Retina (tissue), 1 donor: Measurements from ENCODE around the gene IMMP2L.

Source experiments
- DNase-seq: peaks from one replicate; pipeline ENCODE4 v3.0.0-alpha.2; 2016

IMMP2L gene

DNA sequence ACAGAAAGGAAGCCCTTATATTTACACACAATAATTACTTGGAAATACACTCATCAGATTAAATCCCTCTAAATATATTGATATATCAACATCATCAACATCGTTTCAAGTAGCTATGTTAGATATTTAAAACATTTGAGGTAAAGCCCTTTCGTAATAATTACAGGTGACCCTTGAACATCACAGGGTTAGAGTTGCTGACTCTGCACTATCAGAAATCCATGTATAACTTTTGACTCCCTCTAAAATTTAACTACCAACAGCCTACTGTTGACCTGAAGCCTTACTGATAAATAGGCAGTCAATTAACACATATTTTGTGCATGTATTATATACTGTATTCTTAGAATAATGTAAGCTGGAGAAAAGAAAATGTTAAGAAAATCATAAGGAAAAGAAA, 505.9 kb downstream of the IMMP2L start:
- DNase-seq, result no peak

GRCh38 chr7:111053035-111053434, 509.3 kb downstream of the IMMP2L start:
- no peak for DNase-seq

GRCh38 chr7:111051832-111052231, 510.5 kb downstream of the IMMP2L start:
- no peak for DNase-seq

DNA sequence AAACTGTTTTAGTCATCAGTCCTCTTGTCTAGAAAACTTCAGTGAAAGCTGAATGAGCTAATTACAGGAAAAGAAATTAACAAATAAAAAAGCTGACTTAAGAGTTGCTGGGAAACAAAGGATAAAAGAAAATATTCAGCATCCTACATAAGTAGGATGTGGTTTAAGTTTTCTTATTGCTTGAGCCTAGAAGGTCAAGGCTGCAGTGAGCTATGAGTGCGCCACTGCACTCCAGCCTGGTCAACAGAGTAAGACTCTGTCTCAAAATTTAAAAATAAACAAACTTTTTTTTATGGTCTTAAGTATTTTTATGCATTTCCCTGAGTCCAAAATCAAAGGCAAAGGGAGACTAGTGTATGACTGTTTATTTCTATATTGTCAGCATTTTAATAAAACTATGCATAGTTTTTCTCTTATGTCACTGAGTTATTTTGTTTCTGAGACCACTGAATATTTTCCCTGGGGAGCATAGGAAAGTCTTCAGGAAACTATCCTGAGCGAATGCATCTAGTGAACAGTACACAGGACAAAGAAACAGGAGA, 511.3 kb downstream of the IMMP2L start:
- DNase-seq, result no peak

DNA sequence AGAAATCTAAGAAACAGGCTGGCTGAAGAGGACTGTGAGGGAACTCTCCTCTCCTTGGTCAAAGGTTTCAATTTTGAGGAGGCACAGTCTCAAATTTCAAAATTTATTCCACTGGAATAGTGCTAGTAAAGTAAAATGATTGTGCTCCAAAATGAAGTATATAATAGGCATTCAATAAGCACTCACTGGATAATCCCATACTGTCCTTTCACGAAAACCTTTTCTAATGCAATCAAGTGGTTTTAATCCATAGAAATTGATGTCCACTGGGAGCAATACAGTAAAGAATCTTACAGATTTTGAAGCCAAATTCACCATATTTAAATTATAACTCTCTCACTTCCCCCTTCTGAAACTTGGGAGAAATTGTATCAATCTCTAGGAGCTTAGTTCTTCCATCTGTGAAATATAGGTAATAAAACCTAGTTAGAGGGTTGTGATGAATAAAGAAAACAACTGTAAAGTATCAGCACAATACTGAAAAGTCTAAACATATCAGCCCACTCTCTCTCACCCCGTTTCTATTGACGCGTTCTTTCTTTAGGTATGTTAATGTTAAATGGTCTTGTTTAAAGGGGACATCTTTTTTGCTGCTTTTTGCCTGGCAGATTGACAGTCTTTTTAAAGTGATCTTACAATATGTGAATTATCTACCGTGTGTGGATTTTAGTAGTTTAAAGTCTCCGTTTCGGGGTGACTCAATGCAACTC, 512.2 kb downstream of the IMMP2L start:
- no peak for DNase-seq

GRCh38 chr7:111047595-111047994, 514.7 kb downstream of the IMMP2L start:
- no peak for DNase-seq

DNA sequence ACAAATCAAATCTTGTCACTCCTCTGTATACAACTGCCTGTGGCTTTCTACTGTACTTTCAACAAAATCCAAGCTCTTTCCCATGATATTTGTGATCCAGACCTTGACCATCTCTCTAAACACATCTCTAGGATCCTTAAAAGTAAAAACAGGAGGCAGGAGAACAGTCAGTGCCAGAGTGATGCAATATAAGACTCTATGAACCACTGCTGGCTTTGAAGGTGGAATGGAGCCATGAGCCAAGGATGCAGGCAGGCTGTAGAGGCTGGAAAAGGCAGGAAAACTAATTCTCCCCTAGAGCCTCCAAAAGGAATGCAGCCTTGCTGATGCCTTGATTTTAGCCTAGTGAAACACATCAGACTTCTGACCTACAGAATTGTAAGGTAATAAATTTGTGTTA, 516.8 kb downstream of the IMMP2L start:
- DNase-seq, result no peak

DNA sequence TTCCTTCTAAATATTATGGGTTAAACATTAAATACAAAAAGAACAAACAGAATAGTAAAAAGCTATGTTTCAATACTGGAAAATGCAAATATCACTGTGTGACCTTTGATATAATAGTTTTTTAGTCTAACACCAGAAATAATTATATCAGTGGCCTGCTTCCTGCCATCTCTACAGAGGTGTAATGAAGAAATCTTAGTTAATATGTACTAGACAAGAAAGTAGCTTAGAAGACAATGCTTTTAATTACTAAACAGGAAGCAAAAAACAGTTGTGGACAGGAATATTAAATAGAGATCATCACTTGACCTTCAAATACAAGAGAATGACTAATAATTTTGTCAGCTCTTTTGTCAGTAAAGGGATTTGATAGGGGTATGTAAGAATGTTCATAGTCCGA, 518.7 kb downstream of the IMMP2L start:
- DNase-seq, result no peak

- no peak for DNase-seq
These were observed 519.5 kb downstream of the IMMP2L start for GRCh38 chr7:111042842-111043241.

DNA sequence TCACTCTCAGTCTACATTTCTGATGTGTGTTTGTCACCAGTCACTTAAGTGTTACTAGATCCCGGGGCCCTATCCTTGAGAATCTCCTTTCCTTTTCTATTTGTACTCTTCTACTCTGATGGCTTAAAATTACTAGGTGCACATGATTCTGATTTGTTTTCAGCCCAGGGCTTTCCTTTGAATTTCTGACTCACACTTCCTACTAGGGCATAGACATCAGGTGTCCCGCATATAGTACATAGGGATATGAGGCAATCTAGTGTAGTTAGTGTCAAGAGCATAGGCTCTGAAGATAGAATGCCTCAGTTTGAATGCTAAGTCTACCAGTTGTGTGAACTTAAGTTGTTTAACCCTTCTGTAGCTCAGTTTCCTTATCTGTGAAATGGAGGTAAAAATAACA, 520.7 kb downstream of the IMMP2L start:
- no peak for DNase-seq

DNA sequence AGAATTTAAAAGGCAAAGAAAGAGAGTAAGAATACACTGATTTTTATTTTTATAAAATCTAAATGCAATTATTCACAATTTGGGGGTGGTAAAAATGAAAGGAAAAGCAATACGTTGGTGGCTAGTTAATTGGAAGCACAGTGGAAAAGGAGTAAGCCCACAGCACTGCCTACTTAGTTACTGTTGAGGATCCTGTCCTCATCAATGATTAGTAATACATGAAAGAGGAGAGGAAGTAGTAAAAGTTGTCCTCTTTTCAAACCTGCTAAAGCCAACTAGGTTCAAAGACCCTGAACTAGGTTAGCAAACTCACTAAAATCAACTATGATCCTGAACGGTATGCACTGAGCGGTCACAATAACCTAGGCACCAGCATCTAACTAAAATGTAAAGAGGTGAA, 524.1 kb downstream of the IMMP2L start:
- DNase-seq, result no peak

GRCh38 chr7:111031916-111032315, 530.4 kb downstream of the IMMP2L start:
- no peak for DNase-seq

DNA sequence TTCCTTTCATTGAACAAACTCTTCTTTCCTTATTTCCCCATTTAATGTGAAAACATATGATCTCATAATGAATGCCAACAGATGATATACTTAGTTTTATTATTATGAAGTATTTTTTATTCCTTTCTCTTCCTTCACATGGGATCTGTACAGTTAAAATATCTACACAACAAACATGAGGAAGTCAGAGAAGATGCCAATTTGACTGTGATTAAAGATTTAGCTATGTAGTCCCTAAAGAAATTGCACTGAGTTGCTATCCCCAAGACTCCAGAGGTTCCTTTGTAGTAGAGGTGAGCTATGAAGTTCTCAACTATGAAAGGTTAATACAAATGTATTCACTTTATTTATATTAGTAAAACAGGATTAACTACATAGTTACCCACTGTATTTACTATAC, 532.0 kb downstream of the IMMP2L start:
- DNase-seq, result no peak

DNA sequence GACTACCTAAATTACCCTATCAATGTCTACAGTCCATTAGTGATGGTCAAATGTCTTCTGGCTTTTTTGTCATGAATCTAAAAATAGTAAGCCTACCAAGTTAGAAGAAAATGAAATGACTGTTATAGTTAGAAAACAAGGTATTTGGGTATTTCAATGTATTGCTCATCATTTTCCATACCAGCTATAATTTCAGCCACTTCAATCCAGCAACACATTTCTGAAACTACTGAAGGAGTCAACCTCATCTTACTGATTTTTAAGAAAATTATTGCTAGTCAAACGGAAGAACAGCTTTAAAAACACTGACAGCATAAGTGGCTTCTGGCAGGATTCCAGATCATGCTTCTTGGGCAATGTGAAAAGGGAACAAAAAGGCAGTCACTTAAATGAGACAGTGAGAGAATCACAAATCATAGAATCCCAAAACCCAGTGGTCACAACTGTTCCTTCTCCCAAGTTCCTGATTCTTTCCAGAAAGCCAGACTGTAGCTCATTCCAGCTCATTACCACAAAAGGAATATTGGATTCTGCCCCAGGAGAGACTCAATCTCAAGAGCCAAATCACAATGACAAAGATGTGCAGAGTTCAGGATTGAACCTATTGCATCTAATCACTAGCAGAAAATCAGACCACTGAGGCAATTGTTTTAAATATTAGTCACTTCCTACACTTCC, 532.6 kb downstream of the IMMP2L start:
- DNase-seq, result no peak

DNA sequence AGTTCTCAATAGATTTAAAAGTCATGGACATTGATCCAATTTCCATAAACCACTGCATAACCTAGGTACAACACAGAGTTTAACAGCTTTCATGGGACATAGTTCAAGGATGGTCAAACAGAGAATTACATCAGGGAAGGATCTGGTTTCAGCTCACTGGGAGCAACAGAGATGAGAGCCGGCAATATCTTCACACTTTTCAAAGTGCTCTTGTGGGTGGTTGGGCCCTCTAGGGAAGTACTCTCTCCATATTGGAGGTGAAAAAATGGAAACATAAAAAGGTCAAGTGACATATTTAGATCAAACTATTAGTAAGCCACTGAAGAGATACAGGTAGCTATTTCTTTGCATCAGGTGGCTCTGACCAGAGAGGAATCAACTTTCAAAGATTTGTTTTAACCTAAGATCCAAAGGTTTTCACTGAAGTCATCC, 533.1 kb downstream of the IMMP2L start:
- no peak for DNase-seq

DNA sequence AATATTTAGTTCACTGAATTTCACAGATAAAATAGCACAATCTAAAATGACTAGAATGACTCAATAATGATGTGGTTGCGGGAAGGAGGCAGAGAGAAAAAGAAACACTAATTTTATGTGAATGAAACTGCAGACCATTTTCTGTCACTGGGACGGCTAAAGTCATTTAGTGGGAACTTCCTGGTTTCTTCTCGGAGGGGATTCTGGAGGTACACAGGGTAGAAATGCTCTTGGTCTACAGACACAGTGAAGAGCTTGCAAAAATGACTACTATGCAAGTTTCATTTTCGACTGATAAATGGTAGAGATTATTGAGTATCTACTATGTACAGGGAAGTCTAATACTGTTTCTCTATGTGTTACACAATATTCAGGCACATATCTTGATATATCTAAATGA, 534.9 kb downstream of the IMMP2L start:
- no peak for DNase-seq

DNA sequence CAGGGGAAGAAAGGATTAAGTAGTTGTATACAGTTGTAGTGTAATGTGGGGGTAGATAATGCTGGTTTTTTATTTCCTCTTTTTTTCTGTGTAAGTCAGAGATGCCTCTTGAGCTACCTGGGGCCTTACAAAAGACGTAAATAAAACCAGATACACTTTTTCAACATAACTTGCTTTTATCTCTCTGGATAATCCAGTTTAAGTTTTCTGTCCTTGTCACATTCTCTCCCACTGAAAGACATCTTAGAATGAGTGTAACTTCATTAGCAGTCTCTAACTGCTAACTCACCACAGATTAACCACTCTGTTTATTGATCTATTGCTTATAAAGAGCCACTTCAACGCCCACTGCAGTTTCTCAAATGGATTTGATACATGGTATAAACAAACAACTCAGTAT, 535.5 kb downstream of the IMMP2L start:
- no peak for DNase-seq

DNA sequence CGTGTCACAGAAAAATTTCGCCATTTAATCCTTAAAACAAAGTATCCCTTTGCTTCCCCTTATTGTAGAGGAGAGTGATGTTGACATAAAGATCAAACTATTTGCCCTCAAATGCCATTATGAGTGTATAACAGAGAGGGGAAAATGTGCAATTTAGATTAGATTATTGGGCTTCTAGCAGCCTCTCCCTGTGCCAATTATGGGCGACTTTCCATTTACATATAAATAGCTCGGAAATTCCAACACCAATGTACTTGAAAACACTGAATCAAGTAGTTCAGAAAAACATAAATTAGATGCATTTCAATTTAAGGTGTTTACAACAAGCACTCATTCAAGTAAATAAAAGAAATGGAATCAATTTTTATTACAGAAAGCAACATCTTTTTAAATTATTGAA, 535.9 kb downstream of the IMMP2L start:
- DNase-seq, result no peak

GRCh38 chr7:111025006-111025405, 537.3 kb downstream of the IMMP2L start:
- DNase-seq, result no peak

GRCh38 chr7:111018960-111019736, 543.1 kb downstream of the IMMP2L start:
- no peak for DNase-seq

- DNase-seq, result no peak
These were observed 543.8 kb downstream of the IMMP2L start for GRCh38 chr7:111018447-111018846.

DNA sequence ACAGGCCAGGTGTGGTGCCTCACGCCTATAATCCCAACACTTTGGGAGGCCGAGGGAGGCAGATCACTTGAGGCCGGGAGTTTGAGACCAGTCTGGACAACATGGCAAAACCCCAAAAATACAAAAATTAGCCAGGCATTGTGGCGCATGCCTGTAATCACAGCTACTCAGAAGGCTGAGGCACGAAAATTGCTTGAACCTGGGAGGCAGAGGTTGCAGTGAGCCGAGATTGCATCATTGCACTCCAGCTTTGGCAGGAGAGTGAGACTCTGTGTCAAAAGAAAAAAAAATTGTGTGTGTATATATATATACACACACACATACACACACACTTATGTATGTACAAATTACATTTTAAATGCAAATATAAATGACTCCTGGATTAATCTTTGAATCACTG, 548.2 kb downstream of the IMMP2L start:
- DNase-seq, result no peak

- no peak for DNase-seq
These were observed 549.3 kb downstream of the IMMP2L start for GRCh38 chr7:111012799-111013675.
